Transverse colon (tissue), 3 donors: Measurements from ENCODE around the gene TMEM151A.

ENCODE experiments used
- CTCF ChIP-seq, 5 experiments: fragments of 200-600 bp in 3 of 5; fragments of 450-650 bp in 2 of 5; sonication (generic) in 3 of 5; IDR thresholded peaks; 1 replicate in 2 of 5; 2 replicates in 3 of 5; pipeline ENCODE4 v1.5.1; 2016 to 2017; ENCODE audit warnings: antibody characterized with exemption in 5 of 5, inconsistent platforms in 3 of 5, mild to moderate bottlenecking in 2 of 5, moderate library complexity in 1 of 5
- POLR2A ChIP-seq: fragments of 450-650 bp; IDR thresholded peaks from one replicate; pipeline ENCODE4 v1.6.1; 2016; ENCODE audit warnings: antibody characterized with exemption, mild to moderate bottlenecking, moderate library complexity

- TF ChIP-seq POLR2A (no peak), CTCF (IDR thresholded peaks at IDR 0.05) (no peak)
These were observed 390 bp upstream of the TMEM151A start for GRCh38 chr11:66291303-66291705.
